Psoas muscle (tissue), 8 donors: ENCODE results near the gene ITK. TPM values are rescaled to one million over a fixed set of nuclear protein-coding genes. Genes with fewer than 3 reads are reported as not detected.

ENCODE experiments used
- ATAC-seq, 4 donors: fragments of 200-7000 bp; cut with Tn5 transposase; one replicate each; pipeline ENCODE4 v1.9.1; 2020; ENCODE audit warnings: moderate library complexity in 3 of 4, mild to moderate bottlenecking in 2 of 4
- DNase-seq, 2 donors: peaks; one replicate each; pipeline ENCODE4 v3.0.0-alpha.2; 2020
- H3K27ac ChIP-seq: fragments of 200-600 bp; one replicate; pipeline ENCODE4 v1.8.0; 2022
- H3K27me3 ChIP-seq, 3 donors: fragments of 200-600 bp in 1 of 3; one replicate each; pipeline versions ENCODE4 v1.6.1 to v1.8.0; 2013 to 2022; ENCODE audit warnings: low read length in 2 of 3, mild to moderate bottlenecking in 2 of 3, moderate library complexity in 1 of 3; ENCODE audit not compliant: insufficient read depth in 3 of 3
- H3K36me3 ChIP-seq, 2 donors: fragments of 200-600 bp in 1 of 2; one replicate each; pipeline versions ENCODE4 v1.6.1 to v1.8.0; 2013 to 2022; ENCODE audit warnings: low read depth in 1 of 2, mild to moderate bottlenecking in 1 of 2, moderate library complexity in 1 of 2; ENCODE audit not compliant: insufficient read depth in 1 of 2
- H3K4me1 ChIP-seq: fragments of 200-600 bp; one replicate; pipeline ENCODE4 v1.8.0; 2022
- H3K4me3 ChIP-seq: fragments of 200-600 bp; one replicate; pipeline ENCODE4 v1.8.0; 2022; ENCODE audit warnings: mild to moderate bottlenecking
- H3K9me3 ChIP-seq: fragments of 200-600 bp; one replicate; pipeline ENCODE4 v1.8.0; 2022
- CTCF ChIP-seq: fragments of 200-600 bp; IDR thresholded peaks from one replicate; pipeline ENCODE4 v1.8.0; 2022; ENCODE audit warnings: antibody characterized with exemption
- WGBS, 3 donors: extraction: QIAGEN DNeasy Blood & Tissue Kit; methylation state at CpG; one replicate each; pipeline versions ENCODE4 v1.1.6 to v1.1.7; 2013; 5-methylcytosine and 5-hydroxymethylcytosine counted together
- intact Hi-C, 2 donors: fragments of 100-400 bp; cut with DNase I; formaldehyde crosslinking; loops; one replicate each; pipeline versions ENCODE4 v1.11.0 to v1.14.2; 2022
- polyA plus RNA-seq, 3 donors: library from polyadenylated mRNA; stranded (reverse); fragments of 200-250 nt; gene quantifications; one replicate each; pipeline ENCODE4 v1.2.3, GENCODE V29; 2013
- total RNA-seq, 4 donors: library from RNA; stranded (reverse); fragmentation: NEBNext Ultra II Directional in 2 of 4; extraction: Animal tissue kit (Norgen Biotek cat#: 25700) in 2 of 4; gene quantifications; one replicate each; pipeline versions ENCODE4 v1.2.1 to v1.2.4, GENCODE V29; 2021 to 2023
- donor health status: healthy with polysubstance abuse.
- donor health status: DM: no; HTN: no; CAD: no; lungs with moderate emphysema.
- donor health status: Bipolar disorder and iron deficiency.
- donor health status: healthy.
- donor health status: DM: yes; HTN: yes; CAD: no.
- donor health status: DM: no; HTN: no; CAD: no.
- donor health status: DM: no; HTN: no; CAD: no.
- donor health status: DM: yes; HTN: yes; CAD: no.

Gene ITK
- total and polyA plus RNA-seq, 7 donors = 0.04 to 1.0 (median 0.28) TPM

GRCh38 chr5:157162919-157163510 lies 17.6 kb upstream of the ITK start:
- Histone ChIP-seq H3K36me3 (no peaks in the 10 kb centered on the region), H3K9me3 (no peaks in the 10 kb centered on the region), H3K27ac (no peak overlapping the region), H3K27me3 (peaks cover 0 to 2% (median 0%) of the 10 kb centered on the region in 3 donors), H3K4me1 (no peaks in the 10 kb centered on the region), H3K4me3 (no peak overlapping the region)
- ATAC-seq (no peak), DNase-seq (no peak)
- TF ChIP-seq CTCF = no peak
- intact Hi-C loops = no loop called here
- 83 to 91% (median 89%) methylated on average over 12 of the region's 12 CpGs for WGBS, 3 donors

- no peak overlapping the region for H3K27ac ChIP-seq
- no peaks in the 10 kb centered on the region for H3K9me3 ChIP-seq
- H3K36me3 ChIP-seq = no peaks in the 10 kb centered on the region
- 63 to 77% (median 66%) methylated on average over 5 of the region's 5 CpGs for WGBS, 3 donors
- no peak for TF ChIP-seq CTCF
- no peak for ATAC-seq
- no peak overlapping the region for H3K4me3 ChIP-seq
- H3K27me3 ChIP-seq = peaks cover 0 to 2% (median 0%) of the 10 kb centered on the region in 3 donors
- DNase-seq = no peak
- intact Hi-C loops = no loop called here
- no peaks in the 10 kb centered on the region for H3K4me1 ChIP-seq
Measured at GRCh38 chr5:157164521-157164920, 16.1 kb upstream of the ITK start.

- DNase-seq (no peak), ATAC-seq (no peak)
- H3K4me3 ChIP-seq = no peak overlapping the region
- no peak overlapping the region for H3K27ac ChIP-seq
- no peaks in the 10 kb centered on the region for H3K9me3 ChIP-seq
- H3K27me3 ChIP-seq = peaks cover 0 to 2% (median 0%) of the 10 kb centered on the region in 3 donors
- intact Hi-C loops = no loop called here
- no peak for TF ChIP-seq CTCF
- no peaks in the 10 kb centered on the region for H3K36me3 ChIP-seq
- WGBS, 3 donors = 79 to 82% (median 80%) methylated on average over 4 of the region's 4 CpGs
- no peaks in the 10 kb centered on the region for H3K4me1 ChIP-seq
Measured at GRCh38 chr5:157165261-157165660, 15.4 kb upstream of the ITK start.

GRCh38 chr5:157165668-157166067 lies 15.0 kb upstream of the ITK start:
- Histone ChIP-seq H3K27ac (no peak overlapping the region), H3K36me3 (no peaks in the 10 kb centered on the region), H3K27me3 (peaks cover 0 to 2% (median 0%) of the 10 kb centered on the region in 3 donors), H3K4me3 (no peak overlapping the region), H3K4me1 (no peaks in the 10 kb centered on the region), H3K9me3 (no peaks in the 10 kb centered on the region)
- 72 to 79% (median 76%) methylated on average over 14 of the region's 14 CpGs for WGBS, 3 donors
- no peak for DNase-seq
- ATAC-seq = no peak
- no peak for TF ChIP-seq CTCF
- intact Hi-C loops = no loop called here
